ENCODE data around the gene RAD51B. TPM values are rescaled to one million over a fixed set of nuclear protein-coding genes. Genes with fewer than 3 reads are reported as not detected.

The RAD51B gene
- total and polyA plus RNA-seq, 2 of the 13 experiments (the other 11 are each of a cell fraction or from before 2014, with no cell fraction given) = 7.0 to 9.5 TPM

- TF ChIP-seq ZUFSP (CRISPR knock-in tag; IDR thresholded peaks at IDR 0.05; ENCODE audit: borderline replicate concordance) (no peak), SRF (IDR thresholded peaks at IDR 0.05; ENCODE audit: low read depth, low read length) (no peak)
- TF ChIP-seq, protein P1, sequence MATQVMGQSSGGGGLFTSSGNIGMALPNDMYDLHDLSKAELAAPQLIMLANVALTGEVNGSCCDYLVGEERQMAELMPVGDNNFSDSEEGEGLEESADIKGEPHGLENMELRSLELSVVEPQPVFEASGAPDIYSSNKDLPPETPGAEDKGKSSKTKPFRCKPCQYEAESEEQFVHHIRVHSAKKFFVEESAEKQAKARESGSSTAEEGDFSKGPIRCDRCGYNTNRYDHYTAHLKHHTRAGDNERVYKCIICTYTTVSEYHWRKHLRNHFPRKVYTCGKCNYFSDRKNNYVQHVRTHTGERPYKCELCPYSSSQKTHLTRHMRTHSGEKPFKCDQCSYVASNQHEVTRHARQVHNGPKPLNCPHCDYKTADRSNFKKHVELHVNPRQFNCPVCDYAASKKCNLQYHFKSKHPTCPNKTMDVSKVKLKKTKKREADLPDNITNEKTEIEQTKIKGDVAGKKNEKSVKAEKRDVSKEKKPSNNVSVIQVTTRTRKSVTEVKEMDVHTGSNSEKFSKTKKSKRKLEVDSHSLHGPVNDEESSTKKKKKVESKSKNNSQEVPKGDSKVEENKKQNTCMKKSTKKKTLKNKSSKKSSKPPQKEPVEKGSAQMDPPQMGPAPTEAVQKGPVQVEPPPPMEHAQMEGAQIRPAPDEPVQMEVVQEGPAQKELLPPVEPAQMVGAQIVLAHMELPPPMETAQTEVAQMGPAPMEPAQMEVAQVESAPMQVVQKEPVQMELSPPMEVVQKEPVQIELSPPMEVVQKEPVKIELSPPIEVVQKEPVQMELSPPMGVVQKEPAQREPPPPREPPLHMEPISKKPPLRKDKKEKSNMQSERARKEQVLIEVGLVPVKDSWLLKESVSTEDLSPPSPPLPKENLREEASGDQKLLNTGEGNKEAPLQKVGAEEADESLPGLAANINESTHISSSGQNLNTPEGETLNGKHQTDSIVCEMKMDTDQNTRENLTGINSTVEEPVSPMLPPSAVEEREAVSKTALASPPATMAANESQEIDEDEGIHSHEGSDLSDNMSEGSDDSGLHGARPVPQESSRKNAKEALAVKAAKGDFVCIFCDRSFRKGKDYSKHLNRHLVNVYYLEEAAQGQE (IDR thresholded peaks at IDR 0.05; ENCODE audit: borderline replicate concordance in 1 of 2, low read depth in 1 of 2, low read length in 2 of 2) = no peak
These were observed 956.1 kb downstream of the RAD51B start (continued) for GRCh38 chr14:68775614-68776126.

DNA sequence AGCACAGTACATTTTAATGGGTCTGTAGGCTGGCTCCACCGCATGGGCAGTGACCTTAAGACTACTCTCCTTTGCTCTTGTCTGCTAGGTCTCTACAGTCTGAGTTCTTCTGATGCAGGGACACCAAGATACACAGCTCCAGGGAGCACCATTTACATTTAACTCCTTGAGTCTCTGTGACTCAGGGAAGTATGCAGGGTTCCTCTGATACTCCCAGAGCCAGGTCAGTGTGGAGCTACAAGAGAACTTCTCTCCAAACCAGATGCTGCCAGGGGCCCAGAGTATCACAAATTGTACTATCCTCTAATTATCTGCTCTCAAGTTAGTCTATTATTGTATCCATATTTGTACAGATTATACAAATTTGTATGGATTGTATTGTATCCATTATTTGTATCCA is 958.1 kb downstream of the RAD51B start:
- ATAC-seq (no peak), DNase-seq (ENCODE audit: low spot score) (no peak), FAIRE-seq (no peak)
- Histone ChIP-seq H3K79me2 (ENCODE audit: insufficient read depth, low read length) (no peaks in the 10 kb centered on the region), H3K4me3 (replicated peaks in 1 of 3; ENCODE audit: insufficient read depth in 1 of 3, low read depth in 2 of 3, low read length in 3 of 3) (no peak overlapping the region), H3K9ac (ENCODE audit: insufficient read depth, low read depth, low read length) (no peak overlapping the region), H3K9me3 (ENCODE audit: low read length) (no peaks in the 10 kb centered on the region), H2AFZ (ENCODE audit: low read length) (no peak overlapping the region), H4K20me1 (ENCODE audit: insufficient read depth, low read length) (no peaks in the 10 kb centered on the region), H3K4me1 (ENCODE audit: insufficient read depth, low read length) (peaks cover 76% of the 10 kb centered on the region), H3K27me3 (ENCODE audit: control insufficient read depth in 1 of 2, insufficient read depth in 2 of 2, low read length in 2 of 2) (no peaks in the 10 kb centered on the region), H3K4me2 (ENCODE audit: low read depth, low read length) (no peak overlapping the region), H3K27ac (ENCODE audit: extremely low read length, insufficient read depth, low read length) (no peak overlapping the region), H3K36me3 (replicated peaks in 1 of 2; ENCODE audit: control insufficient read depth in 1 of 2, insufficient read depth in 2 of 2, low read length in 2 of 2) (no peaks in the 10 kb centered on the region)
- intact Hi-C loops (cut with micrococcal nuclease; ENCODE audit: unreplicated experiment) = loop anchor here (2.0 kb wide), 1 partner anchor 49 kb away; no protein-coding TSS in a partner anchor
- BruUV-seq (replicated peaks) = no TSS peak
- ChIA-PET CTCF (ENCODE audit: low intra/inter-chr PET ratio, low total read pairs) (no interaction called here), POLR2A (interaction anchor here (3.6 to 8.6 kb wide), 2 partner anchors 13 to 22 kb away, joined by 15 to 244 read pairs; partner anchors contain the start of gene ZFP36L1)
- no peak for TF ChIP-seq HMGA1 (CRISPR knock-in tag; conservative IDR thresholded peaks at IDR 0.05)
- no peak for TF ChIP-seq NR0B2 (CRISPR knock-in tag; IDR thresholded peaks at IDR 0.05)
- no peak for TF ChIP-seq ZNF781 (CRISPR knock-in tag; IDR thresholded peaks at IDR 0.05; ENCODE audit: borderline replicate concordance, not compliant biosample characterization)
- TF ChIP-seq GABPA (IDR thresholded peaks at IDR 0.05; ENCODE audit: low read depth, low read length) = no peak
- no peak for TF ChIP-seq GABPA (CRISPR knock-in tag; IDR thresholded peaks at IDR 0.05; ENCODE audit: low read depth)
- TF ChIP-seq HDAC2 (CRISPR knock-in tag; IDR thresholded peaks at IDR 0.05) = no peak
- TF ChIP-seq PHF8 (CRISPR knock-in tag; IDR thresholded peaks at IDR 0.05) = no peak
- TF ChIP-seq SATB2 (CRISPR knock-in tag; IDR thresholded peaks at IDR 0.05) = no peak
- in situ Hi-C loops (cut with HindIII; ENCODE audit: extremely low pct_ligation_motif_present, low pct_unique_long_range_greater_than_20kb) = no loop called here
- 100% methylated on average over 1 of the region's 1 CpG for WGBS (ENCODE audit: low lambda C conversion rate)

All from HepG2 (cell line).